Measurements from ENCODE around the gene KLHDC7A. TPM values are rescaled to one million over a fixed set of nuclear protein-coding genes. Genes with fewer than 3 reads are reported as not detected.
A peak's percentile ranks its signal among the peaks of the same experiment; 100 is the strongest.

Gene KLHDC7A
- total RNA-seq, 1 donor from 2014 or later: not detected

- Mint-ChIP-seq H3K27ac (ENCODE audit: unreplicated experiment) (no peak overlapping the region), H3K36me3 (ENCODE audit: low read depth) (no peaks in the 10 kb centered on the region), H3K4me3 (no peak overlapping the region), H3K9me3 (no peaks in the 10 kb centered on the region), H3K27me3 (ENCODE audit: low read depth) (peaks cover 75% of the 10 kb centered on the region), H3K4me1 (no peaks in the 10 kb centered on the region)
- peak; percentile 50 for TF ChIP-seq CTCF (conservative IDR thresholded peaks at IDR 0.05)
- DNase-seq (ENCODE audit: low read depth, low spot score): no peak
These were observed 50.1 kb downstream of the KLHDC7A start for GRCh38 chr1:18530587-18531502.

GRCh38 chr1:18531503-18531845, 50.7 kb downstream of the KLHDC7A start:
- H3K9me3 Mint-ChIP-seq: no peaks in the 10 kb centered on the region
- no peak for DNase-seq (ENCODE audit: low read depth, low spot score)
- peaks cover 78% of the 10 kb centered on the region for H3K27me3 Mint-ChIP-seq (ENCODE audit: low read depth)
- no peak for TF ChIP-seq CTCF (conservative IDR thresholded peaks at IDR 0.05)
- H3K36me3 Mint-ChIP-seq (ENCODE audit: low read depth): no peaks in the 10 kb centered on the region
- H3K27ac Mint-ChIP-seq (ENCODE audit: unreplicated experiment): no peak overlapping the region
- no peak overlapping the region for H3K4me3 Mint-ChIP-seq
- H3K4me1 Mint-ChIP-seq: no peaks in the 10 kb centered on the region

DNA sequence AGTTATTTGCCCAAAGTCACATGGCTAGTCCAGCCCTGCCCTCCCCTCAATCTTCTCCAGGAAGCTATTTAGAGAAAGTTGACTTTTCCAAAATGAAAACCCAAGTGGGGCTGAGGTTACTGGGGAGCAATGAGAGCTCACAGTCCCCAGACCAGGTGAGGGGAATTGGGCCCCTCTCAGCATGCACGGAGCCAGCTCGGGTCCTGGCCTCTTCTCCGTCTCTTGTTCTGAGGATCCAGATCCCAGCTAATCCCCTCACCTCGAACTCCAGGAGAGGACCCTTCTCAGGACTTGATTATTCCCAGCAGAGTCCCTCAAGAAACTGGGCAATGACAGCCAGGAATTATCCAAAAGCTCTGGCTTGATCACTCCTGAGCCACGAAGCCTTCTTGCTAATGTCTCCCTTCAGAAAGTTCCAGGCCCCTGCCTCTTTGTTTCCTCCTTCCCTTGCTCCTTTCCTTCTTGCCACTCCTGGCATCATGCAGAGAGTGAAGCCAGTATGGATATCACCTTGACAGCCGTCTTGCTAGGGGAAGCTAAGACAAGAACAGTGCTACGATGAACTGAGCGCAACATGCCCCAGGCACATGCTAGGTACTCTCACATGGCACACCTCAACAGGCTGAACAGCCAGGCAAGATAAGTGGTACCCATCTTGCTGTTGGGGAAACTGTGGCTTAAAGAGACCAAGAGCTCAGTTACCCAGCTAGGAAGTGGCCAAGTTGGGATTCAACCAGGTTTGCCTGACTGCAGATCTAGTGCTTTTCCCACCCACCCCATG, 51.9 kb downstream of the KLHDC7A start:
- H3K9me3 Mint-ChIP-seq: no peaks in the 10 kb centered on the region
- no peak for DNase-seq (ENCODE audit: low read depth, low spot score)
- H3K4me3 Mint-ChIP-seq: no peak overlapping the region
- no peak for TF ChIP-seq CTCF (conservative IDR thresholded peaks at IDR 0.05)
- H3K27ac Mint-ChIP-seq (ENCODE audit: unreplicated experiment): no peak overlapping the region
- no peaks in the 10 kb centered on the region for H3K4me1 Mint-ChIP-seq
- no peaks in the 10 kb centered on the region for H3K36me3 Mint-ChIP-seq (ENCODE audit: low read depth)
- H3K27me3 Mint-ChIP-seq (ENCODE audit: low read depth): peaks cover 76% of the 10 kb centered on the region

- Mint-ChIP-seq H3K36me3 (ENCODE audit: low read depth) (no peaks in the 10 kb centered on the region), H3K9me3 (no peaks in the 10 kb centered on the region), H3K4me1 (no peaks in the 10 kb centered on the region), H3K27ac (ENCODE audit: unreplicated experiment) (no peak overlapping the region), H3K4me3 (no peak overlapping the region), H3K27me3 (ENCODE audit: low read depth) (peaks cover 78% of the 10 kb centered on the region)
- no peak for DNase-seq (ENCODE audit: low read depth, low spot score)
- TF ChIP-seq CTCF (conservative IDR thresholded peaks at IDR 0.05): no peak
These were observed 52.5 kb downstream of the KLHDC7A start for GRCh38 chr1:18533259-18533658.

DNA sequence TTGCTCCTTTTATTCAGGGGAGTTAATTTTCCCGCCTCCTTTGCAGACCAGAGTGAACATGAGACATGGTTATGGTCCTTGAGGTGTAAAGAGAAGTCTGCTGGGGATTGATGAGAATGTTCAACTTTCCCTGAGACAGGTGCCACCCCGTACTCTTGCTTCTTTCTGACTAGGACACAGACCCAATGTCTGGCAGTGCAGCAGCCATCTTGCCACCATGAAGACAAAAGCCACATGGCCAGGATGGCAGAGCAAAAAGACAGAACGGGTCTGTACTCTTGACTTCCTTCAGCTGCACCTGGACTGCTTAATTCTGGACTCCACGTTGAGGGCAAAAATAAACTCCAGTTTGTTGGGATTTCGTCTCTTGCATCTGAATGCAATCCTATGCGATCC, 54.1 kb downstream of the KLHDC7A start:
- TF ChIP-seq CTCF (conservative IDR thresholded peaks at IDR 0.05): no peak
- H3K4me1 Mint-ChIP-seq: no peaks in the 10 kb centered on the region
- DNase-seq (ENCODE audit: low read depth, low spot score): no peak
- H3K27ac Mint-ChIP-seq (ENCODE audit: unreplicated experiment): no peak overlapping the region
- H3K36me3 Mint-ChIP-seq (ENCODE audit: low read depth): no peaks in the 10 kb centered on the region
- peaks cover 77% of the 10 kb centered on the region for H3K27me3 Mint-ChIP-seq (ENCODE audit: low read depth)
- no peak overlapping the region for H3K4me3 Mint-ChIP-seq
- H3K9me3 Mint-ChIP-seq: no peaks in the 10 kb centered on the region

Other genes with a start within 250 kb of the KLHDC7A start
- gene PAX7, start 149.9 kb downstream of the KLHDC7A start, total RNA-seq: 10.2 and 10.9 TPM in 2 replicates

Measured in neural crest cell (in vitro differentiated cells).